Measurements from ENCODE around the gene SLFNL1.

Gene SLFNL1

DNA sequence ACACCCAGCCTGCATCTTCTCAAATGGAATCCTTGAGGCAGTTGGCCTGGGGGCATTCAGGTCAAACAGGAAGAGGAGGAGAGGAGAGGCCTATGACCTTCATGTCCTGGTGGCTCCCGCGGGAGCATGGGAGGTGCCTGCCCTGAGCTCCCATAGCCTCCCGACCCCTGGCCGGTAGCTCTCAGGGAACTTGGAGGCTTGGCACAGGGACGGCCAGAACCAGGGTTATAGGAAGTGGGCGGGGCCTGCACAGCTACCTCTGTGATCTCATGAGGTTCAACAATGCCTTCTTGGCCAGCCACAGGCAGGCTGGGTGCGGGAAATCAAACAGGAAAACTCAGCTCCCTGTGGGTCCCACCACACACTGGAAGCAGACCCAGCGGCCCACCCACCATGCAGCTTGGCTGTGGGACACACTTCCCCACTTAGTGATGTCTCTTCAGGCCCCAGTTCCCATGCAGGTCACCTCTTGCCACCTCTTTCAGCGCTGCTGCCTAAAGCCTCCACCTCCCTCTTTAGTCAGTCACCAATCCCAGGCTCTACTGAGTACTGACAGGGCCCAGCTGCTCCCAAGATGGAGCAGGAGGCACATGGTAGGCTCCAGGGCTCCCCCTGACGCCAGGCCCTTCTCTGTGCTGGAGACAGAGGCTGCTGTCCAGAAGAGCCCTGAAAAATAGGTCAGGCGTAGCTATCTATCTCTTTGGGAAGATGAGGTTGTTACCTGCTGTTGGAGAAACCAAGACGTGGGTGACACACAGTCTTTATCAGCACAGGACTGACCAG, at the start of gene SLFNL1:
Gene SLFNL1, minus strand, starts transcription at position 200 of the 783 bp plus-strand sequence. CDS start 1,065 bp downstream, outside the sequence.
- no peak for DNase-seq (ENCODE audit: low spot score)

DNA sequence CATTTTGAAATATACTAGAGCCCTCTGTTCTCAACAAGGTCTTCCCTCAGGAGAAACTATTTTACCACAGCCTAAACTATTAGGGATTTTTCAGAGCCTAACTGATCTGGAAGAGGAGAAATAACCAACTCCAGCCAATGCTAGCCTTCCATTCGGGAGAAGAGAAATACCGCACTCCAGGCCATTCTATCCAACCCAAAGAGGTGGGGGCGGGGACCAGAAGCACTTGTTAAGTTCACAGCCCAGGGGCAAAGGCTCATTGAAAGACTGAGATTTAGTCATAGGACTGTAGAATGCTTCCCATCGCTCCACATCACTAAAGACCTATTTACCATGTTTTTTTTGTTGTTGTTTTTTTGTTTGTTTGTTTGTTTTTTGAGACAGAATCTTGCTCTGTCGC, 35.4 kb upstream of the SLFNL1 start:
- no peak for DNase-seq (ENCODE audit: low spot score)

DNA sequence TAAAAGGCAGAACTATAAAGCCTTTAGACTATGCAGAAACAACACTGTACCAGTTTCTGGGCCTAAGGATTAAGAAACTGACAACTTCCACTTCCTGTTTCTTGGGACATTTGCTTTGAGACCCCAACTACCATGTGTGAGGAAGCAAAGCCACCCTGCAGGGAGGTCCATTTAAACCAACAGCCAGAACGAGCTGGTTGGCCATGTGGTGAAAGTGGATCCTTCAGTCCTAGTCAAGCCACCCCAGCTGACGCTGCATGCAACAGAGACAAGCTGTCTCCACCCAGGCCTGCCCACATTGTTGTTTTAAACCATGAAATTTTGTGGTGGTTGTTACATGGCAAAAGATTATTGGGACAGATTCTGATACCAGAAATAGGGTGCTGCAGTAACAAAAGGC, 31.8 kb upstream of the SLFNL1 start:
- no peak for DNase-seq (ENCODE audit: low spot score)

DNA sequence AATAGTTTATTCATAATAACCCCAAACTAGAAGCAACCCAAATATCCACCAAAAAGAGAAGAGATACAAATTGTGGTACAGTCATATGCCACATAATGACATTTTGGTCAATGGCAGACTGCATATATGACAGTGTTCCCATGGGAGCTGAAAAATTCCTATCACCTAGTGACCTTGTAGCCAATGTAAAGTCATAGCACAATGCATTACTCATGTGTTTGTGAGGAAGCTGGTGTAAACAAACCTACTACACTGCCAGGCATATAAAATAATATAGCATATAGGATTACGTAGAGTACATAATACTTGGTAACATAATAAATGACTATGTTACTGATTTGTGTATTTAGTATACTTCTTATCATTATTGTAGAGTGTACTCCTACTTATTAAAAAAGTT, 29.5 kb upstream of the SLFNL1 start:
- DNase-seq (ENCODE audit: low spot score), result no peak

DNA sequence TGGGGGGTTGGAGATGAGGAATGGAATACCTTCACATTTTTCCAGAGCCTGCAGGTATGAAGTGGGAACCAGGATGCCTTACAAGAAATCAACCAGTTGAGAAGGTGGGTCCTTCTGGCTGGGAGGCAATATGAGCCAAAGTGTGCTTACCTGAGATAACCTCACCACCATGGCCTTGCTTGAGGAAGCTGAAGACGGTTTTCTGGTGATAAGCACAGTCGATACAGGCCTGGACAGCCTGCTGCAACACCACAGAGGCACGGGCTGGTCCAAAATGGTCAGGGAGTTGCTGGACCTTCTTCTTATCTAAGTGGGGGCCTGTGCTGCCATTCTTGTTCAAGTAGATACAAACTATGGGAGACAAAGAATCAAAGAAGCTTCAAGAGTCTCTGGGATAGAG, 27.0 kb upstream of the SLFNL1 start:
- no peak for DNase-seq (ENCODE audit: low spot score)

DNA sequence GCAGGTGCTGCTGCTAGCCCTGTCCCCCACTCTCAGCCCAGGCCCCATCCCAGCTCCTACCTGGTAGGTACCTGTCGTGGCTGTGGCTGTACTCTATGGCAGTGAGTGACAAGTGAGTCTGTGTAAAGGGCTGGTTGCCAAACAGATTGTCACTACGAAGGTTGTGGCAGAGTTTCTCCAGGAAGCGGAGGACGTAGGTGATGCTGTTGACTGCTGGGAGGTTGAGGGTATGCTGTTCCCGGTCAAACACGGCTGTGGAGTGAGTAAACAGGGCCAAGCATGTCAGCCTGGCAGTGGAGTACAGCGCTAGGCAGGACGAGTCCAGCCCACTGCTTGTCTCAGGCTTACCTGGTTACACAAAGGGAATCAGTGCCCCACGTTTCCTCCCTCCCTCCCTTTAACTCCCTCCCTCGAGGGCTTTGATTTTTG, 24.8 kb upstream of the SLFNL1 start:
- no peak for DNase-seq (ENCODE audit: low spot score)

DNA sequence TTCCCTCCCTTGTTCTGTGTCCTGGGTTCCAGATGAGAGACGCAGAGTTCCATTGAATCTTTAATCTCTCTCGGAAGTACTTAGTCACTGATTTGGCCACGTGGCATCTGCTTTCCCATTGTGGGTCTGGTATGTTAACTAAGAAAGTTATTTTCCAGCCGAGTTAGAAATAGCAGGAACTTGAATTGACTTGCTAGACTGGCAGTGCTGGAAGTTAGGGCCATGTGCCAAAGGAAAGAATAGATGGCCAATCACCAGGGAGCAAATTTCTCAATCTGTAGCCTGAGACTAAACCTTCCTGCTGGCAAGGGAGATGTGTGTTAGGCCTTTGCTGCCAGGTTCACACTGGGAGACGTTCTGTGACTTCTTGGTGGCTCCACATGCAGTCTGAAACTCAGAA, 24.2 kb upstream of the SLFNL1 start:
- no peak for DNase-seq (ENCODE audit: low spot score)

DNA sequence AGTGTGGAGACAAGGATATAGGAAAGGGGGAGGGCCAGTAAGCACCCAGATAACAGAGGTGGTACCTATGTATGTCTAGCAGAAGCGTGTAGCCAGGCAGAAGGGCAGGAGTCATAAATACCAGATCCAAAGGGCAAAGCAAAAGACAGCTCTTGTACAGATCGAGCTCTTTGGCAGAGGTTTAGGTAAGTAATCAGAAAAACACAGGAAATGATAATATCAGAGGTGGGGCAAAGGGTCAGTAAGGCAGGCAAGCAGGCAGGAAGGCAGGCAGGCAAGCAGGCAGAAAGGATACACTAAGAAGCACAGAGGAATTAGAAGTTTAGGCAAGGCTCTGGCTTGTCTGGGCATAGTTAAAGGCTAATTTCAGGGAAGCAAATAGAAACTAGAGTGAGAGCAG, 22.7 kb upstream of the SLFNL1 start:
- DNase-seq (ENCODE audit: low spot score), result no peak

DNA sequence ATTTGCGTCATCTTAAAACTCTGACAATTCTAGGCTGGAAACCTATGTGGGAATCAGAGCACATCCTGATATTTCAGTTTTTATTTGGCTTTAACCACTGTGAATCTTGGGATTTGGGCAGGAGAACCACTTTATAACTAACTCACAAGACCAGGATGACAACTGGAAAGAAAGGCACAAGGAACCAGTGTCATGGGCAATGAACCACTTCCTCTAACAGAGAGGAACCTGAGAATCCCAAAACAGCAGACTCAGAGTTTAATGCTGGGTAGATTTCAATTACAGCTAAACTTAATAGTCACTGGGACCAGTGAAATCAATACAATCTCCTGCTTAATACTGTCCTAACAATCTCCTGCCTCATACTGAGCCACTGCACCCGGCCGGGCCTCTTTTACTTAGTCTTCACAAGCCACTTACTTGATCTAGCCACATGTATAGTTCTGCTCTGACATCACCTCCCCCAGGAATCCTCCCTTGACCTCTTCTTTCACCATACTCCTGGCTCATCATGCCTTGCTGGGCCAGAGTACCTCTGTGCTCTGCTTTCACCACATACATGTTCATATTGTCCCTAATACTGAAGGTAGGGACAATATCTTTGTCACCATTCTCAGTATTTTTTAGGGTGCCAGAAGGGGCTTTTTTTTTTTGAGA, 20.2 kb upstream of the SLFNL1 start:
- no peak for DNase-seq (ENCODE audit: low spot score)

DNA sequence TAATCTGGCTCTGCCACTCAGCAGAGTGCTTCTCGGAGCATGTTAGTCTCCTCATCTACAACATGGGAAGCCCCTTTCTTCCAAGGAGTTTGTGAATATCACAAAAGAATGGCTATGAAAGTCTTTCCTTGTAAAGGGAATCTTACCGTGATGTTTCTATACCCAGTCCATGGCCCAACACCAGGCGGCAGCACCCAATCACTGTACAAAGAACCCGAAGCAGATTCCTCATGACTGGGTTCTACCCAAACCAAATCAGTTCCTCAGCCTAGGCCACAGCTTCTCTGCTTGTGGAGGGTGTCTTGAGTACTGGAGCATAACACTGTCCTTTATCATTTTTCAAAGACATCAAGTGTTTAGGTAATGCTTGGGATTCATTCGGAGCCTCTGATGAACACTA, 16.6 kb upstream of the SLFNL1 start:
- no peak for DNase-seq (ENCODE audit: low spot score)

DNA sequence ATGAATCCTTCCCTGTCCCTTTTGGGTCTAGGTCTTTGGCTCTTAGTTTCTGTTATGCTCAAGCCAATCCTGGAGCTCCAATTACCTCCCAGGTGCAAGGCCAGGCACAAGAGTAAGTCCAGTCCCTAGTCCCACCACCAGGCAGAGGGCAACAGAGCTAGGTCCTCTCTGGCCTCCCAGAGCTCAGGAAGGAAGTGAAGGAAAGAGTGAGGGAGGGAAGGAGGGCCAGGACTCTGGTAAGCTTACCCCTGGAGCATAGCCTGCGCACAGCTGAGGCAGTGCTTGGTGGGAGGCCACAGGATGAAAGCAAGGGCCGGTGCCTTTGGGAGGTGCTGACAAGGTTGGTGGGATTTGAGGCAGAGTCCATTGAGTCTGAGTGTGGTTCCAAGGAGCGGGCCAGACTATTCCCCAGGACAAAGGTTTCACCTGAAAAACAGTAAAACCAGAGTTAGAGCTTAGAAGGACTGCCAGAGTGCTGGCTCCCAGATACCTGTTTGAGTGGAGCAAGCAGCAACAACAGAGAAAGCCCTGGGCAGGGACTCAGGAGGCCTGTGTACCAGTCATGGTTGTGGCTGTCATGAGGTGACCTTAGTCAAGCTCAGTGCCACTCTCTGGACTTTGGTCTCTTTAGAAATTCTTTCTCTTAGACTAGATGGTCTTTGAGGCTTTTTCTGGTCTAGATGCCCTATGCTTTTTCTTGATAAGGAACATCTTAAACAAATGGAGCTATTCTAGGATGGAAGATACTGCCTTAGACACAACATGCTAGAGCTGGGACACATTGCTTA, 15.8 kb upstream of the SLFNL1 start:
- DNase-seq (ENCODE audit: low spot score), result no peak

DNA sequence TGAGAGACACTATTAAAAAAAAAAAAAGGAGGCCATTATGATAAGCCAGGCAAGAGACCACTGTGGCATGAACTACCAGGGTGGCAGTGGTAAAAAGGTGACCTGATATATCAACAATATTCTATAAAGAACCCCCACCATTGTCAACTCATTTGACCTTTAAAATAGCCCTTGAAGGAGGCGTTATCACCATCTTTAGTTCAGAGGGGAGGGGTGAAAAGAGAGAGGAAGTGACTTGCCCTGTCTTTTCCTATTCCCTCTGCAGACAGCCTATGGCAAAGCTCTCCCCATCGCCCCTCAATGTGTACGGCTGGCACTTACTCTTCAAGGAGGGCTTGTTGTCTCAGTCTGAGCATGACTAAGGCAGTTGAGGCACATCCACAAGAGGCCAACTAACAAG, 11.7 kb upstream of the SLFNL1 start:
- DNase-seq (ENCODE audit: low spot score), result no peak

DNA sequence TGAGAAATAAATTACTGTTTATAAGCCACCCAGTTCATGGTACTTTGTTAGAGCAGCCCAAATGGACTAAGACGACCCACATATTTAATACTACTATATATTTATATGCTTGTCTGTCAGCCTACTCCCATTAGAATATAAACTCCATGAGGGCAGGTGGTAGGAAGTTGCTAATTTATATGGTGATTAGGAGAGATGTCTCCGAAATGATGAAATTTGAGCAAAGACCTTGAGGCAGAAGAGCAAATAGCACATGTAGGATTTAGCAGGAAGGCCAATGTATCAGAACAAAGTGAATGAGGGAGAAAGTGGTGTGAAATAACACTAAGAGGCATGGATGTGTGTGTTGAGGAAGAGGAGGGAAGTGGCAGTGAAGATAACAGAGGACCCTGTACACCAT, 10.6 kb upstream of the SLFNL1 start:
- DNase-seq (ENCODE audit: low spot score), result no peak

DNA sequence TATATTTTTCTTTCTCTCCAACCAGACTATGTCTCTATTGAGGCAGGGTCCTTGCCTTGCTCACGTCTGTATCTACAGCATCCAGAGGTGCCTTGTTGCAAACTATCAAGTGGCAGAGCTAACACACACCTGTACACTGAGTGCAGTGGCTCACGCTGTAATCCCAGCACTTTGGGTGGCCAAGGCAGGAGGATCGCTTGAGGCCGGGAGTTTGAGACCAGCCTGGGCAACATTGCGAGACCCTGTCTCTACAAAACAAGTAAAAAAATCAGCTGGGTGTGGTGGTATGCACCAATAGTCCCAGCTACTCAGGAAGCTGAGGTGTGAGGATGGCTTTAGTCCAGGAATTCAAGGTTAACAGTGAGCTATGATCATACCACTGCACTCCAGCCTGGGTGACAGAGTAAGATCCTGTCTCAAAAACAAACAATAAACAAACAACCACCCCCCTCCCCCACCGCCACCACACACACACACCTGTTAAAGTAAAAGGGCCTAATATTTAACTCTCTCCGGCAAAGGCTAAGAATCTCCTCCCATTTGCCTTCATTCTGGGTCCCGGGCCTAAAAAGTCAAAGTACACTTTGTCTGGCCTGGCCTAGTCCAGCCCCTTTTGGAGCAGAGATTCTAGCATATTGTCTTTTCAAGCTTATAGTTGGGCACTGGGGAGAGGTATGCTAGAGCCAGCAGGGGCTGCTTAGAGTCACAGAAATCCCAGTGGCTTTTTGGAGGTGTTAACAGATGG, 9.5 kb upstream of the SLFNL1 start:
- no peak for DNase-seq (ENCODE audit: low spot score)

DNA sequence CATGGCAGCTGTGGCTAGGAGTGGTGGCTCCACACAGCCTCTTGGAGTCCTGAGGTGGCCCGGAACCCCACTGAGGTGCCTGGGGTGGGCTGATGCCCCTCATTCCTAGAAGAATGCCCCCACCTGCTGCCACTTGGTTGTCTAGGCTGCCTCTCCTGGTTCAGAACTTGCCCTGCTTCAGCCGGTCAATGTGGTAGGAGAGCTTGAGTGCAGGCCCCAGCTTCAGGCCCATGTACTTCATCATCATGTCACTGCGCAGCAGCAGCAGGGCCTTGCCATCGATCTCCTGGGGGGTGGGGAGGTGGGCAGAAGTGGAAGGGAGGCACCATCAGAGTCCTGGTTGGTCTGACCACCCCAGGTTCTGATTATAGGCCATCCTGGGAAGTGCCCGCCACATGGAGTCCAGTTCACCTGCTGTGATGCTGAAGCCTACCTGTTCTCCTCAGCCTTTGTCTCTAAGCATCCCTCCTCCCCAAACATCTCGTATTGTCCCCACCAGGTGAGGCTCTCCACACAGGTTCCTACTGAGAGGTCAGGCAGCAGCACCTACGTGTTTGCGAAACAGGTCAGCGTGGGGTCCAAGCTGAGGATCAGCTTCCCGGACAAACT, 6.6 kb upstream of the SLFNL1 start:
- no peak for DNase-seq (ENCODE audit: low spot score)

DNA sequence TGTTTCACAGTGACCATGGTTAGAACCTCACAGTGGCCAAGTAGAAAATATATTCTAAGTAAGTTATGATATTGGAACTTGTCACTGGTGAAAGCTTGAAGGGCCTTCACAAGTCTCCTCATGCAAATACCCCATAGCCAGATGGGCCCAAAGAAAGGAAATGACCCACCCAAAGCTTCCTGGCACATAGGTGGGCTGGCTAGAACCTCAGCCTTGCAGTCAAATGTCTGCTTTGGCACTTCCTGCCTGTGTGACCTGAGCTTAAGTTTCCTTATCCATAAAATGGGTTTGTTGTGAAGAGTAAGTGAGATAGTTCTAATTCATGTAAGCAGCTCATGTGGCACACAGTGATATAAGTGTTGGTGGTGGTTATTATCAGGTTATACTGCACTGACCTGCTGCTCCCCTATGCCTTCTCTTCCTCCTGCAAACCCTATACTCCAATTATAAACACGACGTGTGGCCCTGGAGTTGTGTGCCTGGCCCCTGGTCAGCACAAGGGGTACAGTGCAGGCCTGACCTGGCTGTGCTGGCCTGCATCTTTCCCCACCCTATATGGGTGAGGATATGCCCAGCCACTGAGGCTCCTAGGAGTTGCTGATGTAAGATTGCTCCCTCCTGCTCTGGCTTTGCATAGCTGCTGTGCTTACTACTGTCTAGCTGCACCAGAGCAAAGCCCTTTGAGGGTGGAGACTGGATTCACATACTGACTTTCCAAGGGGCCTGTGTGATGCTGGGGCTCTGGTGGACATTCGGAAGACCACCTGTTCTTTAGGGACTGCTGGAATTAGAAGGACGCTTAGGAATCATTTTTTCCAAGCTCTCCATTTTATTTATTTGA, 4.7 kb upstream of the SLFNL1 start:
- no peak for DNase-seq (ENCODE audit: low spot score)

DNA sequence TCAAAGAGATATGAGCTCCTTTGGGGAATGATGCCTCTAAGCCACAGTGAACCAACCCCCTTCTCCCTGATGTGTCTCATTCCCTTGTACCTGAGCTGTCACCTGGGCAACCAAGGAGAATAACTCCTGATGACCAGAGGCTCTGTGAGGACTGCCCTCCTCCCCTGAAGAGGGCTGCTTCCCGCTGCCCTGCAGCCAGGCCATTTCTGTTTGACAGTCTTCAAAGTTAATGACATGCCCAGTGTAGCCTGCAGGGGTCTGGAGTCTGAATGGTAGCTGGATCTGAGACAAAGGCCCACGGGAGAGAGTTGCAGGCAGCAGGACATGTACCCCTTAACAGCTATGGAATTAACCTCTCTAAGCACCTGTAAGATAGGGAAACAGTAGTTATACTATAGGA, 3.4 kb upstream of the SLFNL1 start:
- no peak for DNase-seq (ENCODE audit: low spot score)

DNA sequence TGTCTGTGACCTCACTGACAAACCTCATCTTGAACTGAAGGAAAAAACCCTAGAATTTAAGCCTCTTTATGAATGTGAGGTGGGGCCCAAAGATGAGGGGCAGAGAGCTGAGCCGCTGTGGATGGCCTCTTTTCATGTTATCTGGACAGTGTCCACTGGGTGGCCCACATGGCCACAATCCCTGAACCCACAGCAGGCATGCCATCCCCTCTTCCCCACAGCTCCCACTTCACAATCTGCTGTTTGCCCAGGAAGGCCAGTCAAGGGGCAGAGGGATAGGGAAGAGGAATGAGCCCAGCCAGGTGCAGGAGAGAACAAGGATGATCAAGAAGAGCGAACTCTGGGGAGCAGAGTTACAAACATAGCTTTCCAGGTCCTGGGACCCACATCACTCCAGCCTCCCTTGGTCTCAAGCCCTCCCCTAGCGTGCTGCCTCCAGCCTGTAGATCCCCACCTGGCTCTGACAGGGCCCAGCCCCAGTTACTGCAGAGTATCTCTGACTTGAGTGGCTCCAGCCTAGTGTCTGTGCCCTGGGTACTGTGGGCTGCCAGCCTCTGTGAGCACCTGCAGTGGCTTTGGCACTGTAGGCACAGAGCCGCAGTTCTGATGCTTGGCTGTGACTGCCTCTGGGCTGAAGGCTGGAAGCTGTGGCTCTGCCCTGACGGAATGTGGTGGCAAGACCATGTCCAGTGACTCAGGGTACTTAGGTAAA, 1.9 kb upstream of the SLFNL1 start:
- DNase-seq (ENCODE audit: low spot score), result peak; percentile 55

DNA sequence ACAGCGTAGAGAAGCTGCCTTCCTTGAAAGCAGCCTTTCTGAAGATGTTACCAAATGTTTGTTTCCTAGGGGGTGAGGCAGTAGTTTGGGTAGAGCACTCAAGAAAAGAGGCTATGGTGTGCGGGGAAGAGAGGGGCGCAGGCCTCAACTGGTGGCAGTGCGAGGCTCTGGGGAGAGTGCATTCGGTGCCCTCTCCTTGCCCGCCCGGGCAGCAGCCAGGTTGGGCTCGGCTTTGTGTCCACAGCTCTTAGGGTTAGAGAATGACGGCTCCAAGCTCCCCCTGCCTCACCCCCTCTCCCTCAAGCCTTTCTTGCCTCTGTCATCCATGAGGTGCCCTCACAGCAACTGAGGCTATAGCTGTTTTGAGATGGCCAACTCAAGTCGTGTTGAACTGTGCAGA, 899 bp upstream of the SLFNL1 start:
- no peak for DNase-seq (ENCODE audit: low spot score)

DNA sequence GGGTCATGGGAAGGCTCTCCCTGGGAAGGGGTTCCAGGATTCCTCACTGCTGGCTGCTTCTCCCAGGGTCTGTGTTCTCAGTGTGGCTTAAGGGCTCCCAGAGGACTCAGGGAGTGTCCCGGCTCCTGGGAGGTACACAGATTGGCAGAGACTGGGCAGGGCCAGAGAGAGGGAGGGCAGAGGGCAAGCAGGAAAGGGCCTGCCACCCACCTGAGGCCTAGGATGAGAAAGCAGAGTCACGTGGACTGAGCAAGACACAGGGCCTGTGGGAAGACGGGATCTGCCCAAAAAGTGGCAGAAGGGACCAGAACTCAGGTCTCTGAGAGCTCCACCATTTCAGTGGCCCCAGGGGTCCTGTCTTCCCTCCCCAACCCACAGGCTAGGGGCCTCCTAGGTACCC, 871 bp downstream of the SLFNL1 start:
- no peak for DNase-seq (ENCODE audit: low spot score)
